HG02885 (cell line): ENCODE data around the gene TUT4.

ENCODE experiments used
- ATAC-seq: cut with Tn5 transposase; IDR thresholded peaks from one replicate; pipeline ENCODE4 v1.9.1; 2021; ENCODE audit warnings: mild to moderate bottlenecking; ENCODE audit not compliant: unreplicated experiment, poor library complexity

TUT4 gene

DNA sequence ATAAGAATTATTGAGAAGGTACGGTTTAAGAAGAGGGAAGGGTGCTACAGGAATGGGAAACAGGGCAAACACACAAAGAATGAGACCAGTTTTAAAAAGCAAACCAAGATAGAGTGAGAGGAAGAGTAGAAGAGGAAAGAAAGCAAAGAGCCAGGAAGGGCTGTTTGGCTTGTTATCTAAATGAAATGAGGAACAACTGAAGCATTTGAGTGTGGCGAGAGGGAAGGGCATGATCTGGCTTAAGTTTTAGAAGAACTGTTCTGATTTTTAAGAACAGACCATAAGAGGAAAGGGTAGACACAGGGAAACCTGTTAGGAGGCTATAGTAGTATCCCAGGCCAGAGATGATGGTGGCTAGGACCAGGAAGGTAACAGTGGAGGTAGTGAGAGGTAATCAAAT, 73.8 kb downstream of the TUT4 start:
- ATAC-seq: no peak

DNA sequence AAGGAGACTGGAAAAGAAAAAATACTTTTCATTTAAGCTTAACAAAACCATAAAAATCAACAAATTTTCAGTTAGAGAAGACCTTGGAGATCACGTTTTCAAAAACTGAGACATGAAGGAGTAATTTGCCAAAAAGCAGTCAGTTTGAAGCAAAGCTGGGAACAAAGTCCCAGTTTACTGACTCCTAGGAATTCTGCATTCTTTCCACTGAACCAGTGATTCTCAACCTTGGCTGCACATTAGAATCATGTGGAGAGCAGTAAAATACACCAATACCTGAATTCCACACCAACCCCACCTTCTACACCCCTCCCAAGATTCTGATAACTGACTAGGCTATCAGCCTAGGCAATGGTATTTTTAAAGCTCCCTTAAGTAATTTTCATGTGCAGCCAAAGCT, 75.0 kb downstream of the TUT4 start:
- no peak for ATAC-seq

- ATAC-seq: no peak
These were observed 75.9 kb downstream of the TUT4 start for GRCh38 chr1:52476943-52477342.

- no peak for ATAC-seq
These were observed 78.1 kb downstream of the TUT4 start for GRCh38 chr1:52474807-52475206.

GRCh38 chr1:52473039-52473438, 79.9 kb downstream of the TUT4 start:
- ATAC-seq: no peak

GRCh38 chr1:52472384-52472783, 80.5 kb downstream of the TUT4 start:
- no peak for ATAC-seq

DNA sequence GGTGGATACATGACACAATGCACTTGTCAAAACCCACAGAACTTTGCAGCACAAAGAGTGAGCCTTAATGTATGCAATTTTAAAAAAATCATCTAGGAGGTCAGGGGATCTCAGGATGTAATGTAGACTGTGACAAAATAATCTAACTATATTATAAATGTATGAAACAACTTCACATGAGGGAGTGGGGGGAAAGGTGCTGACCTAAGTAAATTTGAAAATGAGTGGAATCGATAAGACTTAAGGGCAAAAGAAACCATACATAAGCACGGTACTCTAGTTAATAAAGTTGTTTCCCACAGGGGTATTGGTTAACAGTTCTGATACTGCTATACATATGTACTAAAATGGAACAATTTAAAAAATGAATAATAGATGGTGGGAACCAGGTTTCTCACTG, 83.8 kb downstream of the TUT4 start:
- ATAC-seq: no peak

- ATAC-seq: no peak
These were observed 89.0 kb downstream of the TUT4 start for GRCh38 chr1:52463891-52464290.

DNA sequence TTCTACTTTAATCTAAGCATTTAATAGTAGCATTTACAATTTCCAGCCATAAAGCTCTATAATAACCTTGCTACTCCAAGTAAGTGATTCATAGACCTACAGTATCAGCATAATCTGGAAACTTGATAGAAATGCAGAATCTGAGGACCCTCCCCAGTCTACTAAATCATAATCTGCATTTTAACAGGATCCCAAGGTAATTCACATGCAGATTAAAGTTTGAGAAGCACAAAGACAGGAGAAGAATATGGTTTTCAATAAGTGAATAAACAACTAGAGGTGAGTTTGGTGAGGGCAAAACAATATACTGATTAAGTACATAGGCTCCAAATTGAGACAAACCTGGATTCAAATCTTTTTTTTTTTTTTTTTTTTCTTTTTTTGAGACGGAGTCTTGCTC, 91.1 kb downstream of the TUT4 start:
- no peak for ATAC-seq

- ATAC-seq: no peak
These were observed 92.2 kb downstream of the TUT4 start for GRCh38 chr1:52460694-52461093.

DNA sequence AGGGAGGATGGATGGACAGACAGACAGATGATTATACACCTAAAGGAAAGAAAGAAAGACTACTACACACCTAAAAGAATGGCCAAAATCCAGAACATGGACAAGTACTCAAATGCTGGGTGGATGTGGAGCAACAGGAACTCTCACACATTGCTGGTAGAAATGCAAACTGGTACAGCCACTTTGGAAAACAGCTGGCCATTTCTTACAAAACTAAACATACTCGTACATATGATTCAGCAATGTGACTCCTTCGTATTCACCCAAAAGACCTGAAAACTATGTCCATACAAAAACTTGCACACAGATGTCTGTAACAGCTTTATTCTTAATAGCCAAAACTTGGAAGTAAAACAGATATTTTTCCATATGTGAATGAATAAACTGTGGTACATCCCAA, 97.2 kb downstream of the TUT4 start:
- no peak for ATAC-seq

DNA sequence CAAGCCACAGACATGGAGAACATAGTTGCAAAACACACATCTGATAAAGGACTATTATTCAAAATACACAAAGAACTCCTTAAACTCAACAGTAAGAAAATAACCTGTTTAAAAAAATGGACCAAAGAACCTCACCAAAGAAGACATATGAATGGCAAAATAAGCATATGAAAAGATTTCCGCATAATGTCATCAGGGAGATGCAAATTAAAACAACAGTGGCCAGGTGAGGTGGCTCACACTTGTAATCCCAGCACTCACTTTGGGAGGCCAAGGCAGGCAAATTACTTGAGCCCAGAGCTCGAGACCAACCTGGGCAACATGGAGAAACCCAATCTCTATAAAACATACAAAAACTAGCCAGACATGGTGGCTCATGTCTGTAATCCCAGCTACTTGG, 98.1 kb downstream of the TUT4 start:
- no peak for ATAC-seq

DNA sequence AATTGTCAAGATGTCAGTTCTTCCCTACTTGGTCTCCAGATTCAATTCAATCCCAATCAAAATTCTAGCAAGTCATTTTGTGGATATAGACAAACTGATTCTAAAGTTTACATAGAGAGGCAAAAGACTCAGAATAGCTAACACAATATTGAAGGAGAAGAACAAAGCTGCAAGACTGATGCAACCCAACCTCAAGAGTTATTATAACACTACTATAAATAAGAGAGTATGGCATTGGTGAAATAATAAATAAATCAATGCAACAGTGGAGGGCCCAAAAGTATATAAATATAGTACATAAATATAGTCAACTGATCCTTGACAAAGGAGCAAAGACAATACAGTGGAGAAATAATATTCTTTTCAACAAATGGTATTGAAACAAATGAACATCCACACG, 98.8 kb downstream of the TUT4 start:
- ATAC-seq: no peak

GRCh38 chr1:52444463-52444862, 108.4 kb downstream of the TUT4 start:
- ATAC-seq: no peak

GRCh38 chr1:52439976-52440375, 112.9 kb downstream of the TUT4 start:
- ATAC-seq: no peak

- ATAC-seq: no peak
These were observed 116.1 kb downstream of the TUT4 start for GRCh38 chr1:52436817-52437216.

GRCh38 chr1:52435650-52436049, 117.2 kb downstream of the TUT4 start:
- no peak for ATAC-seq

GRCh38 chr1:52435211-52435610, 117.7 kb downstream of the TUT4 start:
- ATAC-seq: no peak

DNA sequence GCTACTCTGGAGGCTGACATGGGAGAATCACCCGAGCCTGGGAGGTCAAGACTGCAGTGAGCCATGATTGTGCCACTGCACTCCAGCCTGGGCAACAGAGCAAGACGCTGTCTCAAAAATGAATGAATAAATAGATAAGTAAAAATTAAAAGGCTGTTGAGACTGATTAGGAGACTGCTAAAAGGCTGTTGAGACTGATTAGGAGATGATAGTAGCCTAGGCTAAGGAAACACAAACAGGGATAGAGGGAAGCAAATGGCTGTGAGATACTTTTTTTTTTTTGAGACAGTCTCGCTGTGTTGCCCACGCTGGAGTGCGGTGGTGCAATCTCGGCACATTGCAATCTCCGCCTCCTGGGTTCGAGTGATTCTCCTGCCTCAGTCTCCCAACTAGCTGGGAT, 120.1 kb downstream of the TUT4 start:
- ATAC-seq: no peak

GRCh38 chr1:52427152-52427551, 125.7 kb downstream of the TUT4 start:
- ATAC-seq: no peak

DNA sequence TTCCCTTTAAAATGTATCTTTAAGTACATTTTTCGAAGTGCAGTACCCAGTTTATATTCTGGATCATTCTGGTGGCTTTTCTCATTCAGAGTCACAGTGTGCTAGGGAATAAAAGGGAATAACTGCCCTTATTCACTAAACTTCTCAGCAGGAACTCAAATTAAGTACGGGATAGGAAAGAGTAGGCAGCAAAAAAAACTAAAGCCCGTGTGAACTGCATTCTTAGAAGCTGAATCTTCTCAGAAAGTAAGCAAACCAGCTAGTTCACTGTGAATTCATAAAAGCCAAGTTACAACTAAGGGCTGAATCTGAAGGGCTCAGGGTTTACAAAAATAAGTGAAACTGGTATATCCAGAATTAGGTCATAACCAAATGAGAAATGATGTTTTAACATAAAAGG, 126.5 kb downstream of the TUT4 start:
- ATAC-seq: no peak

GRCh38 chr1:52424813-52425212, 128.1 kb downstream of the TUT4 start:
- ATAC-seq: no peak

DNA sequence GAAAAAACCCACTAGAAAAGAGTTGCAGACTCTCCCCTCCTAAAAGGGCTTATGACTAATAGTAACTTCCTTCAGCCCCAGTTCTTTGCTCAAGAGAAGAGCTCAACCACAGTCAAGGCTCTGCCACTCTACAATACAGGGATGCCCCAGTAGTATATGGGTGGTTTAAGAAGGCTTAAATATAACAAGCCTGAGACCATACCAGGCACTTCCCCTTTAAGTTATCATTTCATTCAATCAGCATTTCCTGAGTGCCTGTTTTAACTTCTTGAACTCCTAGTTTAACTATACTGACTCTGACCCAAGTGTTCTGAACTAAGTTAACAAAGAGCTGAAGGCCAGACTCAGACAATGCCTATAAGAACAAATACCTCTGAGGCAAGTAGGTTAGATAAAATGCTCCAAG, 128.7 kb downstream of the TUT4 start:
- ATAC-seq: no peak
